Subcutaneous abdominal adipose tissue (tissue), 5 donors: ENCODE measurements around the gene C4orf50.

ENCODE experiments used
- H3K27ac ChIP-seq: one replicate; pipeline ENCODE4 v1.7.0; 2013; ENCODE audit warnings: low read depth, mild to moderate bottlenecking, inconsistent platforms, low read length, moderate library complexity
- H3K27me3 ChIP-seq, 5 donors: one replicate each; pipeline ENCODE4 v1.7.0; 2013; ENCODE audit warnings: low read length in 5 of 5, inconsistent platforms in 1 of 5; ENCODE audit not compliant: control insufficient read depth in 5 of 5, insufficient read depth in 4 of 5
- H3K36me3 ChIP-seq, 5 donors: one replicate each; pipeline ENCODE4 v1.7.0; 2013; ENCODE audit warnings: low read length in 5 of 5; ENCODE audit not compliant: control insufficient read depth in 5 of 5, insufficient read depth in 5 of 5
- H3K4me1 ChIP-seq, 5 donors: one replicate each; pipeline ENCODE4 v1.7.0; 2013; ENCODE audit warnings: low read length in 5 of 5, mild to moderate bottlenecking in 3 of 5, moderate library complexity in 1 of 5; ENCODE audit not compliant: control insufficient read depth in 5 of 5, insufficient read depth in 5 of 5
- H3K4me3 ChIP-seq, 5 donors: one replicate each; pipeline ENCODE4 v1.7.0; 2013; ENCODE audit warnings: low read length in 5 of 5, low read depth in 1 of 5
- H3K9ac ChIP-seq, 5 donors: one replicate each; pipeline ENCODE4 v1.7.0; 2013; ENCODE audit warnings: low read length in 5 of 5, mild to moderate bottlenecking in 4 of 5, moderate library complexity in 3 of 5
- H3K9me3 ChIP-seq, 5 donors: one replicate each; pipeline ENCODE4 v1.7.0; 2013; ENCODE audit warnings: low read length in 5 of 5; ENCODE audit not compliant: control insufficient read depth in 5 of 5
- donor health status: healthy.
- donor health status: healthy.
- donor health status: healthy.
- donor health status: healthy.
- donor health status: healthy.

Gene C4orf50

GRCh38 chr4:5919571-5919970 lies 98.7 kb downstream of the C4orf50 start:
- peaks cover 0 to 7% (median 4%) of the 10 kb centered on the region in 5 donors for H3K9me3 ChIP-seq
- H3K27ac ChIP-seq: no peak overlapping the region
- H3K9ac ChIP-seq: no peak overlapping the region
- H3K4me1 ChIP-seq: no peaks in the 10 kb centered on the region
- H3K27me3 ChIP-seq: peaks cover 14 to 41% (median 34%) of the 10 kb centered on the region in 5 donors
- H3K4me3 ChIP-seq: no peak overlapping the region
- H3K36me3 ChIP-seq: no peaks in the 10 kb centered on the region

GRCh38 chr4:5919044-5919443 lies 99.2 kb downstream of the C4orf50 start:
- H3K4me1 ChIP-seq: no peaks in the 10 kb centered on the region
- peaks cover 0 to 7% (median 4%) of the 10 kb centered on the region in 5 donors for H3K9me3 ChIP-seq
- no peak overlapping the region for H3K27ac ChIP-seq
- H3K27me3 ChIP-seq: peaks cover 14 to 41% (median 34%) of the 10 kb centered on the region in 5 donors
- no peak overlapping the region for H3K9ac ChIP-seq
- H3K4me3 ChIP-seq: no peak overlapping the region
- no peaks in the 10 kb centered on the region for H3K36me3 ChIP-seq

- Histone ChIP-seq H3K9me3 (peaks cover 0 to 7% (median 4%) of the 10 kb centered on the region in 5 donors), H3K4me1 (no peaks in the 10 kb centered on the region), H3K9ac (no peak overlapping the region), H3K27ac (no peak overlapping the region), H3K4me3 (no peak overlapping the region), H3K36me3 (no peaks in the 10 kb centered on the region), H3K27me3 (peaks cover 14 to 41% (median 34%) of the 10 kb centered on the region in 5 donors)
Measured at GRCh38 chr4:5918331-5918985, 99.8 kb downstream of the C4orf50 start.

GRCh38 chr4:5917672-5918071 lies 100.6 kb downstream of the C4orf50 start:
- no peaks in the 10 kb centered on the region for H3K36me3 ChIP-seq
- no peak overlapping the region for H3K4me3 ChIP-seq
- no peak overlapping the region for H3K9ac ChIP-seq
- peaks cover 0 to 7% (median 4%) of the 10 kb centered on the region in 5 donors for H3K9me3 ChIP-seq
- H3K27me3 ChIP-seq: peaks cover 14 to 41% (median 34%) of the 10 kb centered on the region in 5 donors
- no peaks in the 10 kb centered on the region for H3K4me1 ChIP-seq
- no peak overlapping the region for H3K27ac ChIP-seq

GRCh38 chr4:5916229-5916628 lies 102.0 kb downstream of the C4orf50 start:
- Histone ChIP-seq H3K4me3 (no peak overlapping the region), H3K9ac (no peak overlapping the region), H3K9me3 (peaks cover 0 to 7% (median 6%) of the 10 kb centered on the region in 5 donors), H3K4me1 (no peaks in the 10 kb centered on the region), H3K27me3 (peaks cover 12 to 38% (median 28%) of the 10 kb centered on the region in 5 donors), H3K27ac (no peak overlapping the region), H3K36me3 (no peaks in the 10 kb centered on the region)

- Histone ChIP-seq H3K9me3 (peaks cover 4 to 17% (median 14%) of the 10 kb centered on the region in 5 donors), H3K4me1 (no peaks in the 10 kb centered on the region), H3K36me3 (no peaks in the 10 kb centered on the region), H3K27me3 (peaks cover 10 to 27% (median 13%) of the 10 kb centered on the region in 5 donors), H3K9ac (no peak overlapping the region), H3K4me3 (no peak overlapping the region), H3K27ac (no peak overlapping the region)
Measured at GRCh38 chr4:5913454-5913853, 104.8 kb downstream of the C4orf50 start.

- Histone ChIP-seq H3K4me3 (no peak overlapping the region), H3K9me3 (peaks cover 4 to 22% (median 21%) of the 10 kb centered on the region in 5 donors), H3K36me3 (no peaks in the 10 kb centered on the region), H3K9ac (no peak overlapping the region), H3K27ac (no peak overlapping the region), H3K4me1 (no peaks in the 10 kb centered on the region), H3K27me3 (peaks cover 5 to 19% (median 9%) of the 10 kb centered on the region in 5 donors)
Measured at GRCh38 chr4:5912614-5913019, 105.6 kb downstream of the C4orf50 start.

- no peak overlapping the region for H3K27ac ChIP-seq
- no peaks in the 10 kb centered on the region for H3K4me1 ChIP-seq
- no peaks in the 10 kb centered on the region for H3K36me3 ChIP-seq
- peaks cover 9 to 13% (median 13%) of the 10 kb centered on the region in 5 donors for H3K27me3 ChIP-seq
- peaks cover 4 to 31% (median 17%) of the 10 kb centered on the region in 5 donors for H3K9me3 ChIP-seq
- H3K4me3 ChIP-seq: no peak overlapping the region
- H3K9ac ChIP-seq: no peak overlapping the region
Measured at GRCh38 chr4:5908876-5909427, 109.3 kb downstream of the C4orf50 start.

- Histone ChIP-seq H3K27me3 (peaks cover 11 to 26% (median 14%) of the 10 kb centered on the region in 5 donors), H3K4me3 (no peak overlapping the region), H3K4me1 (no peaks in the 10 kb centered on the region), H3K9ac (no peak overlapping the region), H3K9me3 (peaks cover 4 to 27% (median 21%) of the 10 kb centered on the region in 5 donors), H3K27ac (no peak overlapping the region), H3K36me3 (no peaks in the 10 kb centered on the region)
Measured at GRCh38 chr4:5906191-5906590, 112.0 kb downstream of the C4orf50 start.

GRCh38 chr4:5905714-5906113 lies 112.5 kb downstream of the C4orf50 start:
- Histone ChIP-seq H3K4me1 (no peaks in the 10 kb centered on the region), H3K4me3 (no peak overlapping the region), H3K27ac (no peak overlapping the region), H3K36me3 (no peaks in the 10 kb centered on the region), H3K27me3 (peaks cover 11 to 26% (median 14%) of the 10 kb centered on the region in 5 donors), H3K9ac (no peak overlapping the region), H3K9me3 (peaks cover 4 to 27% (median 23%) of the 10 kb centered on the region in 5 donors)
